ENCODE measurements around the gene ABI1.

The ABI1 gene

GRCh38 chr10:26854524-26854923 is 6.2 kb downstream of the ABI1 start:
- no peak for DNase-seq

GRCh38 chr10:26844396-26844975 is 16.3 kb downstream of the ABI1 start:
- DNase-seq: no peak

GRCh38 chr10:26843736-26844135 is 17.0 kb downstream of the ABI1 start:
- no peak for DNase-seq

GRCh38 chr10:26841733-26842317 is 18.9 kb downstream of the ABI1 start:
- no peak for DNase-seq

- no peak for DNase-seq
These were observed 19.6 kb downstream of the ABI1 start for GRCh38 chr10:26840938-26841732.

- no peak for DNase-seq
These were observed 20.7 kb downstream of the ABI1 start for GRCh38 chr10:26839966-26840627.

- DNase-seq: no peak
These were observed 23.6 kb downstream of the ABI1 start for GRCh38 chr10:26837139-26837538.

GRCh38 chr10:26835025-26835424 is 25.7 kb downstream of the ABI1 start:
- no peak for DNase-seq

GRCh38 chr10:26832960-26833359 is 27.8 kb downstream of the ABI1 start:
- no peak for DNase-seq

- DNase-seq: no peak
These were observed 28.8 kb downstream of the ABI1 start for GRCh38 chr10:26831936-26832335.

GRCh38 chr10:26829810-26830515 is 30.8 kb downstream of the ABI1 start:
- no peak for DNase-seq

- DNase-seq: no peak
These were observed 36.6 kb downstream of the ABI1 start for GRCh38 chr10:26824015-26824690.

- no peak for DNase-seq
These were observed 38.8 kb downstream of the ABI1 start for GRCh38 chr10:26821699-26822570.

- DNase-seq: no peak
These were observed 45.3 kb downstream of the ABI1 start for GRCh38 chr10:26815500-26815899.

GRCh38 chr10:26810435-26811026 is 50.2 kb downstream of the ABI1 start:
- DNase-seq: no peak

- no peak for DNase-seq
These were observed 50.8 kb downstream of the ABI1 start for GRCh38 chr10:26809973-26810372.

- DNase-seq: no peak
These were observed 53.2 kb downstream of the ABI1 start for GRCh38 chr10:26807532-26807931.

- DNase-seq: no peak
These were observed 54.2 kb downstream of the ABI1 start for GRCh38 chr10:26806557-26806956.

- no peak for DNase-seq
These were observed 55.1 kb downstream of the ABI1 start for GRCh38 chr10:26805567-26806245.

Data from activated CD4-positive, alpha-beta T cell treated with anti-CD3 and anti-CD28 coated beads, Interleukin-2, amount 50 U/mL, for 4 hours (primary cell).